Colon (tissue), 2 donors: ENCODE results near the gene SEMA5B.

Experiments
- FAIRE-seq: peaks from 2 replicates; lab custom pipeline; 2012; peaks lifted over from hg19 to GRCh38; lab: Jason Lieb, UNC
- donor health status: control.
- donor health status: control.

The SEMA5B gene

DNA sequence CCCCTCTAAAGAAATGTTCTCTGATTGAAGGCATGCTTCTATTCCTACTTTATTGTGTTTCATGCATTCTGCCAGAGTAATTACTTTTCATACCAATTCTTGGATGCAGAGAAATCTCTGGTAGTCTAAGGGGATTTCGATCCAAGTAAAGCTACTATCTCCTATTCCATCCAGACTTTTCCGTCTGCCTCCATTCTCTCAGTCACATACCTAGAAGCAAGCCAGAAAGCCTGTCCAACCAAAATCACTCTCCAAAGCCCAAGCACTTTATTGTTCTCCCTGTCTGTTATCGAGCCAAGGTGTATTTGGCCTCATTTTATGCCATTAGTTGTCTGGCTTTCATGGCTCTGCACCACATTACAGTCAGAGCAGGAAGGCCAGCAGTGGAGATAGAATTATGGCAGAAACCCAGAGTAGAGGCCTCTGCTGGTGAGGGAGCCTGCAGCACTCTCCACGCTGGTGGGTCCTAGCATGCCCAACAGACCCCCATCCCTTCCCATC is 136.8 kb downstream of the SEMA5B start:
- no peak for FAIRE-seq

GRCh38 chr3:122890077-122890719 is 137.4 kb downstream of the SEMA5B start:
- FAIRE-seq: no peak

- FAIRE-seq: no peak
Measured at GRCh38 chr3:122886946-122887345, 140.6 kb downstream of the SEMA5B start.

DNA sequence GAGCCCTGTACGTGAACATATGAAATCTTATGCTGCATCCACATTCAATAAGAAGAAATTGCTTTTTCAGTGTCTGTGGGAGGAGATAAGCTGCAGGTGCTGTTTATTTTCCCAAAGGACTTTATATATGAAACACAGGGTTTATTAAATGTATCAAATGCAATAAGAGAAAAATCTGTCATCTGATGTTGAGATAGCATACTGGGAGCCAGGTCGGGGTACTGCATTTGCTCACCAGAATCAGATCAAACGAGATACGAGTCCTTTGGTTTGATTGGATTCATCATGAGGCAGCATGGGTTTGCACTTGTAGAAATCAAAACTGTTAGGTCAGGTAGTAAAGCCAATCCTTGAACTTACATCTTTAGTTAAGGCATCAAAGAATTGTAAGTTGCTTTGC is 141.3 kb downstream of the SEMA5B start:
- FAIRE-seq: no peak

GRCh38 chr3:122882361-122882947 is 145.1 kb downstream of the SEMA5B start:
- no peak for FAIRE-seq

DNA sequence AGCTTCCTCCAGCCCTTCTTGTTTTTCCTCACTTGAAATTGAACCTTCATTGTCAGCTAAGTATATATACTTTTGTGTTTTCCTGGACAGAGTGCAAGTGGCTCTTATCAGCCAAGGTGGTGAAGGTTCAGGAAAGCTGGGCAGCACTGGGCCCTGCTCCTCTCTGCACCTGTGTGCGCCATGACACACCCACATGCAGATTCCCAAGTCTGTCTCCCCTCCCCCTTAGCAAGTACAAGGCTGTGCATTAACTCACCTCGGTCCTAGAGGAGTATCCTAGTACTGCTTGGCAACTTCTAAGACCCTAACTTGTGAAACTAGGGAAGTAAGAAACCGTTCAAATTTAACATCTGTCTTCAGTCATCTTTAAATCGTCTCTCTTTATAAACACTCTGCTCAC is 146.9 kb downstream of the SEMA5B start:
- FAIRE-seq: no peak

DNA sequence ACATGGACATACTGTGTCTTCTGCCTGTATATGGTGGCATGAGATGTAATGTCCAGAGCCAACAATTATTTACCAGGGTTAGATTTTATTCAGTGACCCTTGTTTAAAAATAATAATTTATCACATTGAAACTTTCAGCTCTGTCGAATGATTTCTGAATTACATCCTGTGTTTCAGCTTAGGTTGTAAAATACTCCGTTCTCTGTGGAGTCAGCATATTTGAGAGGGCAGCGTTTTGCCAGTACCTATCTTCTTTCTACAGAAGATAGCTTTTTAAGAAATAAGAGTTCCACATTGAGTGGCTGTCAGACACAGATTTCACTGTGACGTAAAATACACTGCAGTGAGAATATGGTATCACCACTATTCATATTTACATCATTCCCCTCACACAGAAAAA is 147.4 kb downstream of the SEMA5B start:
- no peak for FAIRE-seq

GRCh38 chr3:122875547-122876127 is 151.9 kb downstream of the SEMA5B start:
- FAIRE-seq: no peak

DNA sequence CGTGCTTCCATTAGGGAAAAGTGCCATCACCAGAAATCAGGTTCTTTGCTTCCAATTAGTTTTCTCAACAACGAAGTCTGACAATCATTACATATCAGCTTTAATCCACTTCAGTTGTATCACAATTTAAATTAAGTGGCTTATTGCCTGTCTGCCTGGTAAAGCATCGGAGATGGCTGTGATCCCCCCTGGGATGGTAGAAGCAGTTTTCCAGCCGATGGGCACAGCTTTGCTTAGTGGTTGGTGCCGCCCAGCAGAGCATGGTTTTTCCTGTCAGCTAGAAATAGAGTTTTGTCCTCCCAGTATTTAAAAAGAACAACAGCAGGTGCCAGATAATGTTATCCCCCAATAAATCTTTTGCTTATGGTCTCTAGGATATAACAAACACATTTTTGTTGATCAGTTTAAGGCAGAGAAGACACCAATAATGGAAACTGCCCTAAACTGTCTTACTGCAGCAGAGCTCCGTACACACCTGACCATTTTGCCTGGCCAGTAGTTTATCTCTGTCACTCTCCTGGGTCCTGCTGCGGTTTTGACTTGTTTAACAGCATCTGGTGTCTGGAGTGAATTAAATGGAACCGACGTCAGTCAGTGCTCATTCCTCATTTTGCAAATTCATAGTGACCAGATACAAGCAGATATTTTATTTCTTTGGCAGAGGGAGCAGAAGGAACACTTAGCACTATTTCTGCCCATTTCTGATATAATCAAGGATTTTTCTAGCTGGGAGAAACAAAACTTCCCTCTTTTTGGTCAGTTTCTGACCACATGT is 153.6 kb downstream of the SEMA5B start:
- no peak for FAIRE-seq

- FAIRE-seq: no peak
Measured at GRCh38 chr3:122868322-122868721, 159.2 kb downstream of the SEMA5B start.

- no peak for FAIRE-seq
Measured at GRCh38 chr3:122864498-122864897, 163.1 kb downstream of the SEMA5B start.

GRCh38 chr3:122862381-122862780 is 165.2 kb downstream of the SEMA5B start:
- FAIRE-seq: no peak
